PC-9 (cell line): ENCODE measurements around the gene PLD5.

Experiments used
- EZH2 ChIP-seq: fragments of 200-600 bp; sonication (generic); IDR thresholded peaks from 2 replicates; pipeline ENCODE4 v1.8.0; 2017; ENCODE audit warnings: antibody characterized with exemption, low read depth
- TF ChIP-seq, protein P1 (sequence below): fragments of 200-600 bp; sonication (generic); conservative IDR thresholded peaks from 2 replicates; pipeline ENCODE4 v1.6.1; 2017; ENCODE audit warnings: mixed run types, antibody characterized with exemption, mild to moderate bottlenecking, moderate library complexity

DNA sequence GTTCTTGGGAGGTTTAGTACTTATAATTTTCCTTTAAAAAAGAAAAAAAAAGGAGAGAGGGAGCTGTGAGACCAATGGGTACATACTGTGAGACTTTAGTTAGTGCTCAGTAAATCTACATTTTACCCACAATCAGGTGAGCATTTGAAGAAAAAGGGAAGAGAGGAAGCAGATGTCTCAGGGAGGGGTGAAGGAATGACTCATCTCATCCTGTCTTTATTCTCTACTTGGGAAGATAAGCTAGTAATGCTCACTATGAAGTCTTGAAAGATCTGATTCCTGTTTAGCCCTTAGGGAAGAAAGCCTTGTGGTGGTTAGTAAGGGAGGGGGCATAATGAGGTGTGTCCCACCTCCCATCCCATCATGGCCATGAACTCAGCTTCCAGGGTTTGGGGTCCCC, 112.6 kb downstream of the PLD5 start:
- TF ChIP-seq, protein P1, sequence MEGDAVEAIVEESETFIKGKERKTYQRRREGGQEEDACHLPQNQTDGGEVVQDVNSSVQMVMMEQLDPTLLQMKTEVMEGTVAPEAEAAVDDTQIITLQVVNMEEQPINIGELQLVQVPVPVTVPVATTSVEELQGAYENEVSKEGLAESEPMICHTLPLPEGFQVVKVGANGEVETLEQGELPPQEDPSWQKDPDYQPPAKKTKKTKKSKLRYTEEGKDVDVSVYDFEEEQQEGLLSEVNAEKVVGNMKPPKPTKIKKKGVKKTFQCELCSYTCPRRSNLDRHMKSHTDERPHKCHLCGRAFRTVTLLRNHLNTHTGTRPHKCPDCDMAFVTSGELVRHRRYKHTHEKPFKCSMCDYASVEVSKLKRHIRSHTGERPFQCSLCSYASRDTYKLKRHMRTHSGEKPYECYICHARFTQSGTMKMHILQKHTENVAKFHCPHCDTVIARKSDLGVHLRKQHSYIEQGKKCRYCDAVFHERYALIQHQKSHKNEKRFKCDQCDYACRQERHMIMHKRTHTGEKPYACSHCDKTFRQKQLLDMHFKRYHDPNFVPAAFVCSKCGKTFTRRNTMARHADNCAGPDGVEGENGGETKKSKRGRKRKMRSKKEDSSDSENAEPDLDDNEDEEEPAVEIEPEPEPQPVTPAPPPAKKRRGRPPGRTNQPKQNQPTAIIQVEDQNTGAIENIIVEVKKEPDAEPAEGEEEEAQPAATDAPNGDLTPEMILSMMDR = no peak
- no peak for TF ChIP-seq EZH2
